IMR-90 (cell line): Measurements from ENCODE around the gene PTPN3. TPM values are rescaled to one million over a fixed set of nuclear protein-coding genes. Genes with fewer than 3 reads are reported as not detected.

ENCODE experiments used
- ATAC-seq: fragments of 200-7000 bp; cut with Tn5 transposase; 2 replicates; pipeline ENCODE4 v1.9.1; 2020; ENCODE audit warnings: low read depth, mild to moderate bottlenecking, moderate library complexity
- BruUV-seq: library from RNA; stranded (reverse); fragments of 400-500 nt; replicated peaks from 2 replicates; lab custom pipeline; 2021; lab: Mats Ljungman, UMichigan
- CTCF ChIA-PET: fragments of 300-600 bp; formaldehyde crosslinking; extraction: SDS; loops from one replicate; lab custom pipeline; 2021; ENCODE audit warnings: antibody characterized with exemption; lab: Yijun Ruan, JAX
- POLR2A ChIA-PET: fragments of 300-600 bp; sonication (Branson Sonifier 250); formaldehyde crosslinking; loops from one replicate; lab custom pipeline; 2022; ENCODE audit warnings: antibody characterized with exemption; ENCODE audit not compliant: unreplicated experiment; lab: Charles Lee
- DNase-seq: peaks from one replicate; pipeline ENCODE4 v3.0.0; 2013
- H2AFZ ChIP-seq: replicated peaks from 2 replicates; pipeline ENCODE3; 2013; ENCODE audit warnings: low read length, mild to moderate bottlenecking; ENCODE audit not compliant: poor library complexity
- H2AK5ac ChIP-seq: 2 replicates; pipeline ENCODE4 v1.6.1; 2013; ENCODE audit warnings: low read depth, low read length, inconsistent platforms
- H2AK9ac ChIP-seq: replicated peaks from 2 replicates; pipeline ENCODE3; 2013; ENCODE audit warnings: mild to moderate bottlenecking, low read depth, low read length, moderate library complexity; ENCODE audit not compliant: poor library complexity
- H2BK120ac ChIP-seq: 2 replicates; pipeline ENCODE4 v1.6.1; 2013; ENCODE audit warnings: low read depth, low read length, inconsistent platforms
- H2BK15ac ChIP-seq: 3 replicates; pipeline ENCODE4 v1.6.1; 2013; ENCODE audit warnings: low read depth, low read length, inconsistent platforms
- H2BK20ac ChIP-seq: 2 replicates; pipeline ENCODE4 v1.6.1; 2013; ENCODE audit warnings: low read depth, mild to moderate bottlenecking, inconsistent platforms, low read length, moderate library complexity
- H2BK5ac ChIP-seq: 2 replicates; pipeline ENCODE4 v1.6.1; 2013; ENCODE audit warnings: mild to moderate bottlenecking, low read depth, low read length, inconsistent platforms; ENCODE audit not compliant: poor library complexity, severe bottlenecking
- H3K14ac ChIP-seq: replicated peaks from 2 replicates; pipeline ENCODE4 v1.6.1; 2013; ENCODE audit warnings: low read depth, low read length, inconsistent platforms
- H3K18ac ChIP-seq: 2 replicates; pipeline ENCODE4 v1.6.1; 2013; ENCODE audit warnings: low read depth, low read length, control low read depth
- H3K23ac ChIP-seq: 2 replicates; pipeline ENCODE4 v1.6.1; 2013; ENCODE audit warnings: low read depth, low read length, inconsistent platforms
- H3K27ac ChIP-seq: 2 replicates; pipeline ENCODE4 v1.5.1; 2013; ENCODE audit warnings: mild to moderate bottlenecking, control low read depth, low read length; ENCODE audit not compliant: insufficient read depth
- H3K27me3 ChIP-seq: 2 replicates; pipeline ENCODE4 v1.6.1; 2013; ENCODE audit warnings: low read length; ENCODE audit not compliant: control insufficient read depth, insufficient read depth
- H3K36me3 ChIP-seq: 2 replicates; pipeline ENCODE4 v1.6.1; 2013; ENCODE audit warnings: low read length, mixed read lengths; ENCODE audit not compliant: control insufficient read depth, insufficient read depth
- H3K4ac ChIP-seq: 2 replicates; pipeline ENCODE4 v1.6.1; 2013; ENCODE audit warnings: low read depth, low read length, inconsistent platforms
- H3K4me1 ChIP-seq: 2 replicates; pipeline ENCODE4 v1.6.1; 2013; ENCODE audit warnings: low read length, mixed read lengths; ENCODE audit not compliant: control insufficient read depth, insufficient read depth
- H3K4me2 ChIP-seq: 2 replicates; pipeline ENCODE4 v1.6.1; 2013; ENCODE audit warnings: low read depth, mild to moderate bottlenecking, control low read depth, low read length, moderate library complexity
- H3K4me3 ChIP-seq: 2 replicates; pipeline ENCODE4 v1.5.1; 2013; ENCODE audit warnings: low read depth, mild to moderate bottlenecking, control low read depth, low read length, moderate library complexity; ENCODE audit not compliant: insufficient read depth
- H3K56ac ChIP-seq: 2 replicates; pipeline ENCODE4 v1.6.1; 2013; ENCODE audit warnings: low read length, inconsistent platforms; ENCODE audit not compliant: insufficient read depth; ENCODE audit errors: extremely low read depth
- H3K79me1 ChIP-seq, 2 experiments: 2 replicates each; pipeline ENCODE4 v1.6.1; 2013; ENCODE audit warnings: low read length in 2 of 2, inconsistent platforms in 1 of 2, low read depth in 1 of 2
- H3K9ac ChIP-seq: 2 replicates; pipeline ENCODE4 v1.6.1; 2013; ENCODE audit warnings: low read depth, low read length, control low read depth
- H3K9me1 ChIP-seq: 2 replicates; pipeline ENCODE4 v1.6.1; 2013; ENCODE audit warnings: low read length, inconsistent platforms; ENCODE audit not compliant: insufficient read depth
- H3K9me3 ChIP-seq: 2 replicates; pipeline ENCODE4 v1.6.1; 2013; ENCODE audit warnings: low read length; ENCODE audit not compliant: control insufficient read depth, insufficient read depth
- H4K20me1 ChIP-seq: 2 replicates; pipeline ENCODE4 v1.6.1; 2013; ENCODE audit warnings: low read length, inconsistent platforms; ENCODE audit not compliant: insufficient read depth
- H4K5ac ChIP-seq: 2 replicates; pipeline ENCODE4 v1.6.1; 2013; ENCODE audit warnings: mild to moderate bottlenecking, low read depth, low read length, control low read depth
- H4K8ac ChIP-seq, 2 experiments: 2 replicates each; pipeline ENCODE4 v1.6.1; 2013; ENCODE audit warnings: low read depth in 2 of 2, low read length in 2 of 2, control low read depth in 1 of 2, inconsistent platforms in 1 of 2
- H4K91ac ChIP-seq: 2 replicates; pipeline ENCODE4 v1.6.1; 2013; ENCODE audit warnings: low read depth, low read length, inconsistent platforms; ENCODE audit not compliant: insufficient read depth
- BHLHE40 ChIP-seq: fragments of 150-350 bp; IDR thresholded peaks from 2 replicates; pipeline ENCODE4 v1.6.1; 2016; ENCODE audit warnings: mild to moderate bottlenecking, low read depth, low read length
- CEBPB ChIP-seq: IDR thresholded peaks from 2 replicates; pipeline ENCODE4 v1.6.1; 2012; ENCODE audit warnings: low read depth, low read length, improper control_type of control experiment
- CHD1 ChIP-seq: IDR thresholded peaks from 2 replicates; pipeline ENCODE4 v1.6.1; 2012; ENCODE audit warnings: low read depth, low read length, improper control_type of control experiment
- CTCF ChIP-seq: conservative IDR thresholded peaks from 2 replicates; pipeline ENCODE4 v1.5.1; 2012; ENCODE audit warnings: mild to moderate bottlenecking, low read depth, low read length, improper control_type of control experiment
- ELK1 ChIP-seq: fragments of 150-350 bp; IDR thresholded peaks from 2 replicates; pipeline ENCODE4 v1.6.1; 2016; ENCODE audit warnings: low read depth, mild to moderate bottlenecking, low read length, moderate library complexity, borderline replicate concordance
- FOS ChIP-seq: fragments of 150-350 bp; IDR thresholded peaks from 2 replicates; pipeline ENCODE4 v1.6.1; 2016; ENCODE audit warnings: low read depth, low read length
- MAFK ChIP-seq: IDR thresholded peaks from 2 replicates; pipeline ENCODE4 v1.6.1; 2012; ENCODE audit warnings: low read depth, low read length, improper control_type of control experiment
- MAZ ChIP-seq: IDR thresholded peaks from 2 replicates; pipeline ENCODE4 v1.6.1; 2012; ENCODE audit warnings: low read depth, mild to moderate bottlenecking, low read length, improper control_type of control experiment, moderate library complexity, borderline replicate concordance
- MXI1 ChIP-seq: IDR thresholded peaks from 2 replicates; pipeline ENCODE4 v1.6.1; 2012; ENCODE audit warnings: low read depth, mild to moderate bottlenecking, low read length, moderate library complexity, borderline replicate concordance
- NFE2L2 ChIP-seq: fragments of 150-350 bp; IDR thresholded peaks from 2 replicates; pipeline ENCODE4 v1.6.1; 2016; ENCODE audit warnings: low read depth, mild to moderate bottlenecking, low read length
- POLR2A ChIP-seq: IDR thresholded peaks from 2 replicates; pipeline ENCODE4 v1.6.1; 2012; ENCODE audit warnings: mild to moderate bottlenecking, low read depth, low read length
- RAD21 ChIP-seq: IDR thresholded peaks from 2 replicates; pipeline ENCODE4 v1.6.1; 2012; ENCODE audit warnings: low read length, improper control_type of control experiment
- RCOR1 ChIP-seq: IDR thresholded peaks from 2 replicates; pipeline ENCODE4 v1.6.1; 2012; ENCODE audit warnings: mild to moderate bottlenecking, low read length, improper control_type of control experiment; ENCODE audit not compliant: insufficient replicate concordance
- RFX5 ChIP-seq: IDR thresholded peaks from 2 replicates; pipeline ENCODE4 v1.8.0; 2012; ENCODE audit warnings: low read depth, mild to moderate bottlenecking, low read length, moderate library complexity
- SMC3 ChIP-seq: fragments of 150-350 bp; IDR thresholded peaks from 2 replicates; pipeline ENCODE4 v1.6.1; 2016; ENCODE audit warnings: low read depth, mild to moderate bottlenecking, antibody characterized with exemption, low read length, moderate library complexity
- WGBS, 2 experiments: methylation state at CpG; one replicate each; pipeline versions ENCODE4 v1.1.5 to v1.1.7; 2013; ENCODE audit warnings: missing lambda C conversion rate in 2 of 2; ENCODE audit not compliant: insufficient read length in 1 of 2; ENCODE audit errors: extremely low coverage in 2 of 2; 5-methylcytosine and 5-hydroxymethylcytosine counted together
- dilution Hi-C: fragments of 300-500 bp; cut with HindIII; formaldehyde crosslinking; loops from one replicate; pipeline ENCODE4 v1.14.3; 2018; ENCODE audit warnings: low sequenced_read_pairs; ENCODE audit not compliant: unreplicated experiment
- in situ Hi-C: fragments of 300-500 bp; cut with MboI; formaldehyde crosslinking; loops from 3 replicates; pipeline ENCODE4 v1.14.3; 2019; ENCODE audit warnings: low sequenced_read_pairs, inconsistent platforms, mixed read lengths
- intact Hi-C: fragments of 100-400 bp; cut with micrococcal nuclease; formaldehyde crosslinking; loops from 2 replicates; pipeline ENCODE4 v1.10.0; 2022
- polyA plus RNA-seq, 3 experiments: library from polyadenylated mRNA; depleted of rRNA; stranded (reverse); fragments of >200 nt; gene quantifications; 2 replicates each; pipeline ENCODE4 v1.2.3, GENCODE V29; 2012; ENCODE audit warnings: low replicate concordance in 1 of 3
- total RNA-seq: library from RNA; depleted of rRNA; stranded (reverse); fragments of >200 nt; gene quantifications from 2 replicates; pipeline ENCODE4 v1.2.3, GENCODE V29; 2012
- TF ChIP-seq, protein P1 (sequence below): fragments of 150-350 bp; IDR thresholded peaks from 2 replicates; pipeline ENCODE4 v1.6.1; 2017; ENCODE audit warnings: mild to moderate bottlenecking, antibody characterized with exemption, low read length, low read depth

Gene PTPN3
- total and polyA plus RNA-seq, 2 of the 4 experiments (the other 2 are of a cell fraction): 0.72 to 0.89 TPM

GRCh38 chr9:109385499-109385898 lies 112.6 kb downstream of the PTPN3 start:
- TF ChIP-seq BHLHE40 (no peak), ELK1 (no peak), NFE2L2 (no peak), MAFK (no peak), CTCF (no peak), CEBPB (no peak), CHD1 (no peak), RAD21 (no peak), RFX5 (no peak), MXI1 (no peak), SMC3 (no peak), POLR2A (no peak), RCOR1 (no peak), MAZ (no peak), FOS (no peak)
- TF ChIP-seq, protein P1, sequence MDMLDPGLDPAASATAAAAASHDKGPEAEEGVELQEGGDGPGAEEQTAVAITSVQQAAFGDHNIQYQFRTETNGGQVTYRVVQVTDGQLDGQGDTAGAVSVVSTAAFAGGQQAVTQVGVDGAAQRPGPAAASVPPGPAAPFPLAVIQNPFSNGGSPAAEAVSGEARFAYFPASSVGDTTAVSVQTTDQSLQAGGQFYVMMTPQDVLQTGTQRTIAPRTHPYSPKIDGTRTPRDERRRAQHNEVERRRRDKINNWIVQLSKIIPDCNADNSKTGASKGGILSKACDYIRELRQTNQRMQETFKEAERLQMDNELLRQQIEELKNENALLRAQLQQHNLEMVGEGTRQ: no peak
- H2BK120ac ChIP-seq: no peak overlapping the region
- H2AK9ac ChIP-seq: no peak overlapping the region
- H4K91ac ChIP-seq: no peak overlapping the region
- DNase-seq (no peak), ATAC-seq (no peak)
- no peak overlapping the region for H3K27ac ChIP-seq
- no peaks in the 10 kb centered on the region for H3K9me3 ChIP-seq
- H3K4me3 ChIP-seq: no peak overlapping the region
- H3K56ac ChIP-seq: no peak overlapping the region
- no peaks in the 10 kb centered on the region; the same call in none of the 2 replicates for H3K36me3 ChIP-seq
- H3K14ac ChIP-seq: no peak overlapping the region
- dilution Hi-C loops: no loop called here
- no peak overlapping the region for H4K5ac ChIP-seq
- H2AK5ac ChIP-seq: no peak overlapping the region
- in situ Hi-C loops: no loop called here
- intact Hi-C loops: no loop called here
- no peak overlapping the region for H2BK20ac ChIP-seq
- no peaks in the 10 kb centered on the region for H4K20me1 ChIP-seq
- H3K4me2 ChIP-seq: no peak overlapping the region
- no peaks in the 10 kb centered on the region; the same call in 1 of the 2 replicates for H3K27me3 ChIP-seq
- no peak overlapping the region for H2BK5ac ChIP-seq
- CTCF ChIA-PET: no interaction called here
- no peak overlapping the region for H3K23ac ChIP-seq
- BruUV-seq: no TSS peak
- no peaks in the 10 kb centered on the region for H3K79me1 ChIP-seq
- no peaks in the 10 kb centered on the region for H3K9me1 ChIP-seq
- POLR2A ChIA-PET: no interaction called here
- H3K18ac ChIP-seq: no peak overlapping the region
- WGBS, 2 experiments: 67% methylated on average over 2 of the region's 3 CpGs; no CpG with 5 or more reads in 1 of the 2 experiments
- no peak overlapping the region for H2BK15ac ChIP-seq
- no peak overlapping the region for H3K9ac ChIP-seq
- H3K4me1 ChIP-seq: no peaks in the 10 kb centered on the region
- H3K4ac ChIP-seq: no peak overlapping the region
- no peak overlapping the region for H2AFZ ChIP-seq
- no peak overlapping the region for H4K8ac ChIP-seq
